Neuronal stem cell (in vitro differentiated cells): ENCODE data around the gene SPINT3.
A peak's percentile ranks its signal among the peaks of the same experiment; 100 is the strongest.

Experiments
- DNase-seq: peaks from one replicate; pipeline ENCODE4 v3.0.0-alpha.2; 2013; ENCODE audit warnings: low spot score
- H2AFZ ChIP-seq: one replicate; pipeline ENCODE4 v1.6.1; 2013; ENCODE audit warnings: mild to moderate bottlenecking, low read length, inconsistent platforms
- H2AK5ac ChIP-seq: 2 replicates; pipeline ENCODE4 v1.6.1; 2013; ENCODE audit warnings: low read depth, mild to moderate bottlenecking, inconsistent platforms, low read length, moderate library complexity, mixed read lengths
- H2BK120ac ChIP-seq: 2 replicates; pipeline ENCODE4 v1.6.1; 2013; ENCODE audit warnings: low read depth, mild to moderate bottlenecking, inconsistent platforms, low read length, moderate library complexity, mixed read lengths
- H2BK12ac ChIP-seq: one replicate; pipeline ENCODE4 v1.6.1; 2013; ENCODE audit warnings: low read length, inconsistent platforms
- H2BK15ac ChIP-seq: 2 replicates; pipeline ENCODE4 v1.6.1; 2013; ENCODE audit warnings: mild to moderate bottlenecking, low read length, inconsistent platforms, mixed read lengths
- H2BK5ac ChIP-seq: one replicate; pipeline ENCODE4 v1.6.1; 2013; ENCODE audit warnings: inconsistent platforms, mild to moderate bottlenecking, low read length, moderate library complexity
- H3K14ac ChIP-seq: one replicate; pipeline ENCODE4 v1.6.1; 2013; ENCODE audit warnings: low read length, inconsistent platforms
- H3K18ac ChIP-seq: 2 replicates; pipeline ENCODE4 v1.6.1; 2013; ENCODE audit warnings: low read length, inconsistent platforms
- H3K23ac ChIP-seq: 2 replicates; pipeline ENCODE4 v1.6.1; 2013; ENCODE audit warnings: low read depth, mild to moderate bottlenecking, mixed read lengths, low read length, inconsistent platforms; ENCODE audit not compliant: poor library complexity
- H3K27ac ChIP-seq: replicated peaks from 3 replicates; pipeline ENCODE4 v1.5.1; 2013; ENCODE audit warnings: low read length, inconsistent platforms
- H3K27me3 ChIP-seq, 3 experiments: 2 replicates each; pipeline ENCODE4 v1.6.1; 2013; ENCODE audit warnings: low read length in 3 of 3, mild to moderate bottlenecking in 2 of 3, inconsistent platforms in 1 of 3, low read depth in 1 of 3, mixed read lengths in 1 of 3, moderate library complexity in 1 of 3; ENCODE audit not compliant: control insufficient read depth in 3 of 3, insufficient read depth in 3 of 3
- H3K36me3 ChIP-seq, 2 donors: replicated peaks in 1 of 2; 2 replicates each; pipeline ENCODE4 v1.6.1; 2013; ENCODE audit warnings: low read length in 2 of 2; ENCODE audit not compliant: control insufficient read depth in 2 of 2, insufficient read depth in 2 of 2
- H3K4ac ChIP-seq: 2 replicates; pipeline ENCODE4 v1.6.1; 2013; ENCODE audit warnings: inconsistent platforms, mild to moderate bottlenecking, low read length, moderate library complexity
- H3K4me1 ChIP-seq, 2 donors: 1 replicate in 1 of 2; 2 replicates in 1 of 2; pipeline ENCODE4 v1.6.1; 2013; ENCODE audit warnings: low read length in 2 of 2, low read depth in 1 of 2; ENCODE audit not compliant: control insufficient read depth in 2 of 2, insufficient read depth in 1 of 2
- H3K4me2 ChIP-seq: one replicate; pipeline ENCODE4 v1.6.1; 2013; ENCODE audit warnings: mild to moderate bottlenecking, low read length, inconsistent platforms; ENCODE audit not compliant: insufficient read depth, poor library complexity, severe bottlenecking
- H3K4me3 ChIP-seq, 2 donors: 2 replicates each; pipeline ENCODE4 v1.5.1; 2013; ENCODE audit warnings: low read length in 2 of 2, mild to moderate bottlenecking in 2 of 2, inconsistent platforms in 1 of 2, moderate library complexity in 1 of 2
- H3K79me1 ChIP-seq: one replicate; pipeline ENCODE4 v1.6.1; 2013; ENCODE audit warnings: low read depth, mild to moderate bottlenecking, inconsistent platforms, low read length, moderate library complexity
- H3K9ac ChIP-seq: one replicate; pipeline ENCODE4 v1.6.1; 2013; ENCODE audit warnings: mild to moderate bottlenecking, low read depth, low read length, inconsistent platforms; ENCODE audit not compliant: poor library complexity
- H3K9me3 ChIP-seq, 2 donors: replicated peaks in 1 of 2; 2 replicates each; pipeline versions ENCODE3 to v1.6.1; 2013; ENCODE audit warnings: low read length in 2 of 2, mild to moderate bottlenecking in 2 of 2, inconsistent platforms in 1 of 2, low read depth in 1 of 2, mixed read lengths in 1 of 2, moderate library complexity in 1 of 2; ENCODE audit not compliant: control insufficient read depth in 2 of 2, insufficient read depth in 1 of 2
- H4K8ac ChIP-seq: one replicate; pipeline ENCODE4 v1.6.1; 2013; ENCODE audit warnings: low read depth, mild to moderate bottlenecking, inconsistent platforms, low read length, moderate library complexity
- H4K91ac ChIP-seq: one replicate; pipeline ENCODE4 v1.6.1; 2013; ENCODE audit warnings: low read length, low read depth, mild to moderate bottlenecking, inconsistent platforms; ENCODE audit not compliant: poor library complexity
- WGBS, 2 donors: extraction: QIAGEN DNeasy Blood & Tissue Kit; methylation state at CpG; one replicate each; pipeline ENCODE4 v1.1.7; 2013; ENCODE audit warnings: missing lambda C conversion rate in 2 of 2, mixed read lengths in 1 of 2; ENCODE audit not compliant: insufficient read length in 2 of 2, insufficient replicate concordance in 1 of 2; ENCODE audit errors: extremely low coverage in 2 of 2; 5-methylcytosine and 5-hydroxymethylcytosine counted together

The SPINT3 gene

DNA sequence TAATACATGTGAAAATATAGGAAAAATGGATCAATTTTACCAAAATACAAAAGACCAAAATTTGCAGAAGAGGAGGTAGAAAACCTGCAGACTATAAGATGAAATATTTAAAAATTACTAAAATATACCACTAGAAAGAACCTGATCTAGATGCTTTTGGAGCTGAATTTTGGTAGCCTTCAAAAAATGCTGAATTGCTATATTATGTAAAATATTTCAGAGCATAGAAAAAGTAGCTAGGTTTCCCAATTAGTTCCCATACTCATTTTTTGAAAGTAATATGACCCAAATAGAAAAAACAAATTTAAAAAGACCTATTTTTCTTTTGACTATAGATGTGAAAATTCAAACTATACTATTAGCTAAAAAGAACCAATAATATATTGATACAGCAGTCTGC is 35.3 kb upstream of the SPINT3 start:
- H4K91ac ChIP-seq: no peak overlapping the region
- H3K27ac ChIP-seq: no peak overlapping the region
- H4K8ac ChIP-seq: no peak overlapping the region
- no peaks in the 10 kb centered on the region for H3K9me3 ChIP-seq
- peaks cover 0 to 17% (median 0%) of the 10 kb centered on the region in 3 experiments for H3K27me3 ChIP-seq
- no peak overlapping the region for H3K18ac ChIP-seq
- no peak overlapping the region for H3K4ac ChIP-seq
- no peak overlapping the region for H3K4me3 ChIP-seq
- H2BK12ac ChIP-seq: no peak overlapping the region
- H2BK15ac ChIP-seq: no peak overlapping the region
- H3K4me1 ChIP-seq: no peaks in the 10 kb centered on the region
- H2AFZ ChIP-seq: no peak overlapping the region
- H3K4me2 ChIP-seq: no peak overlapping the region
- H3K36me3 ChIP-seq: no peaks in the 10 kb centered on the region
- no peak for DNase-seq
- no peak overlapping the region for H3K14ac ChIP-seq
- H3K23ac ChIP-seq: no peak overlapping the region
- no peaks in the 10 kb centered on the region for H3K79me1 ChIP-seq
- H3K9ac ChIP-seq: no peak overlapping the region
- no peak overlapping the region for H2BK120ac ChIP-seq
- H2AK5ac ChIP-seq: no peak overlapping the region
- H2BK5ac ChIP-seq: no peak overlapping the region

DNA sequence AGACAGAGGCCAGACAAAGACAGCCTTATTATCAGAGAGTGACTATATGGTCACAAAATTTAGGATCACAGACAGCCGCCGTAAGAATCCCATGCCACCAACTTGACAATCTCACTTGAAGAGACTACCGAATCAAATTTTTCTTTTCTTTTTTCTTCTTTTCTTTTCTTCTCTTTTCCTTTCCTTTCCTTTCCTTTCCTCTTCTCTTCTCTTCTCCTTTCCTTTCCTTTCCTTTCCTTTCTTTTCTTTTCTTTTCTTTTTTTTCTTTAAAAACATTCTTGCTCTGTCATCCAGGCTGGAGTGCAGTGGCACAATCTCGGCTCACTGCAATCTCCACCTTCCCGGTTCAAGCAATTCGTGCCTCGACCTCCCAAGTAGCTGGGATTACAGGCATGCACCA is 33.0 kb upstream of the SPINT3 start:
- no peak overlapping the region for H3K14ac ChIP-seq
- no peak overlapping the region for H3K18ac ChIP-seq
- no peak overlapping the region for H2BK120ac ChIP-seq
- H2BK5ac ChIP-seq: no peak overlapping the region
- H2AFZ ChIP-seq: no peak overlapping the region
- H3K4ac ChIP-seq: no peak overlapping the region
- no peaks in the 10 kb centered on the region for H3K79me1 ChIP-seq
- no peak overlapping the region for H3K27ac ChIP-seq
- H3K9ac ChIP-seq: no peak overlapping the region
- WGBS, 2 donors: no CpG with 5 or more reads among the region's 7 CpGs
- no peaks in the 10 kb centered on the region for H3K36me3 ChIP-seq
- no peaks in the 10 kb centered on the region for H3K9me3 ChIP-seq
- H3K27me3 ChIP-seq: peaks cover 0 to 14% (median 0%) of the 10 kb centered on the region in 3 experiments
- no peak overlapping the region for H3K4me3 ChIP-seq
- H3K4me2 ChIP-seq: no peak overlapping the region
- H4K91ac ChIP-seq: no peak overlapping the region
- H2AK5ac ChIP-seq: no peak overlapping the region
- no peak overlapping the region for H3K23ac ChIP-seq
- no peak for DNase-seq
- no peak overlapping the region for H2BK15ac ChIP-seq
- no peak overlapping the region for H4K8ac ChIP-seq
- H2BK12ac ChIP-seq: no peak overlapping the region
- no peaks in the 10 kb centered on the region for H3K4me1 ChIP-seq

DNA sequence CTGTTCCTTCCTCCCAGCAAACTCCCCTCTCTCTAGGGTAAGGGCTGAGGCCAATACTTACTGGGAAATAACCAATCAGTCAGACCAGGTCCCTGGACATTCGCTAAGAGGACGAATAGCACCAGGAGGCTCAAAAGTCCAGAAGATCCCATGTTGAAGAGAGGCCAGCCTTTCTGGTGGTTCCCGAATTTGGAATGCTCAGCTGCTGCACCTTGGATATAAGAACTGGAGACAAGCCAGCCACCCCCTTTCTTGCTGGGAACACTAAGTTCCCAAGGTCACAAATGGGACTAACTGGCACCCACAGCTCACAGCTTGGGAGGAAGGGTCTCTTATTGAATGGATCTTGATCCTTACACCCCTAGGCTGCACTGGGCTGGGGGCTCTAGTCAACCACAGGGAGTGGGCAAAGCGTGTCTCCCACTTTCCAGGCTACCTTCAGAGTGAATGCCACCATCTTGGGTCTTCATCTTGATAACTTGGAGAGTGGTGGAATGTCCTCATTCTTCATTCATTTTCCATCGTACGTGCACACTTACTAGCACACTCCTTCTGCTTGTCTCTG is 31.9 kb upstream of the SPINT3 start, which contains the start of gene EPPIN:
TSS of gene EPPIN (minus strand) at position 196 of the 565 bp plus-strand sequence. CDS start at position 152, 44 bp downstream.
- no peaks in the 10 kb centered on the region for H3K9me3 ChIP-seq
- H3K18ac ChIP-seq: no peak within 1 kb of the TSS
- H2BK120ac ChIP-seq: no peak within 1 kb of the TSS
- no peaks in the 10 kb centered on the region for H3K79me1 ChIP-seq
- H3K9ac ChIP-seq: no peak within 1 kb of the TSS
- no peak within 1 kb of the TSS for H2BK12ac ChIP-seq
- H3K23ac ChIP-seq: no peak within 1 kb of the TSS
- H2BK5ac ChIP-seq: no peak within 1 kb of the TSS
- H2AFZ ChIP-seq: no peak within 1 kb of the TSS
- H3K27me3 ChIP-seq: peaks cover 0 to 14% (median 0%) of the 10 kb centered on the region in 3 experiments
- no peak for DNase-seq
- no peak within 1 kb of the TSS for H4K91ac ChIP-seq
- H3K4me3 ChIP-seq: no peak within 1 kb of the TSS
- H2BK15ac ChIP-seq: no peak within 1 kb of the TSS
- H3K36me3 ChIP-seq: no peaks in the 10 kb centered on the region
- no peak within 1 kb of the TSS for H2AK5ac ChIP-seq
- H3K4me2 ChIP-seq: no peak within 1 kb of the TSS
- no peak within 1 kb of the TSS for H3K27ac ChIP-seq
- H3K4me1 ChIP-seq: no peaks in the 10 kb centered on the region
- no peak within 1 kb of the TSS for H3K4ac ChIP-seq
- no peak within 1 kb of the TSS for H3K14ac ChIP-seq
- WGBS, 2 donors: no CpG with 5 or more reads among the region's 6 CpGs
- no peak within 1 kb of the TSS for H4K8ac ChIP-seq

DNA sequence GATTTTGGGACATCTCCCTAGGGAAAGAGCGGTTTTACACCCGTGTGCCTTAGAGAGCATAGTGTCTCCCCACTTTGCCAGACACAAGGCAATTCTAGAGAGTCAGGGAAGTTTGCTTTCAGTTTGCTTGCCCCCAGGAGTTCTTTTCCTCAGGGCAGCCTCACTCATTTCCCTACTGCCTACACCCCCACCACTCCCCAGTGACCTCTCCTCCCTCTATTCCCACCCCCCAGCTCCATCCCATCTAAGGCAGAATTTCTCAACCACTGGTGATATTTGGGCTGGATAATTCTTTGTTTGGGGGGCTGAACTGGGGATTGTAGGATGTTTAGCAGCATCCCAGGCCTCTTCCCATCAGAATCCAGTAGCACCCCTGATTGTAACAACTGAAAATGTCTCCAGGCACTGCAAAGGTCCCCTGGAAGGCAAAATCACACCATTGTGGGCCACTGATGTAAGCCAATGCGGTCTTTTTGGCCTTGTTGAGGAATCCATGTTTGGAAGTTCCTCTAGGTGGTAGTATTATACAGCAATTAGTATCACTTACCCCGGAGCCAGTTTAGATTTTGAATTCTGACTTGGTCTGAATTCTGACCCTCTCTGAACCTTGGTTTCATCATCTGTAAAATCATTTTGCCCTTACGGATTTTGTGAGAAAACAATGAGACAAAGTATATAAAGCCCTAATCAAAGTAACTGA is 30.5 kb upstream of the SPINT3 start:
- H2BK15ac ChIP-seq: no peak overlapping the region
- H3K23ac ChIP-seq: no peak overlapping the region
- no peak overlapping the region for H3K18ac ChIP-seq
- peak; percentile 29 for DNase-seq
- no peak overlapping the region for H2BK12ac ChIP-seq
- H4K8ac ChIP-seq: no peak overlapping the region
- no peak overlapping the region for H3K14ac ChIP-seq
- no peaks in the 10 kb centered on the region for H3K79me1 ChIP-seq
- H3K27ac ChIP-seq: no peak overlapping the region
- no peaks in the 10 kb centered on the region for H3K4me1 ChIP-seq
- H2AK5ac ChIP-seq: no peak overlapping the region
- H3K4me3 ChIP-seq: no peak overlapping the region
- H3K36me3 ChIP-seq: no peaks in the 10 kb centered on the region
- H3K9ac ChIP-seq: no peak overlapping the region
- H3K9me3 ChIP-seq: no peaks in the 10 kb centered on the region
- H2BK120ac ChIP-seq: no peak overlapping the region
- H3K4me2 ChIP-seq: no peak overlapping the region
- no CpG with 5 or more reads among the region's 5 CpGs for WGBS, 2 donors
- no peak overlapping the region for H2BK5ac ChIP-seq
- H2AFZ ChIP-seq: no peak overlapping the region
- peaks cover 0 to 14% (median 0%) of the 10 kb centered on the region in 3 experiments for H3K27me3 ChIP-seq
- H4K91ac ChIP-seq: no peak overlapping the region
- no peak overlapping the region for H3K4ac ChIP-seq
